ENCODE data around the gene GNLY. TPM values are rescaled to one million over a fixed set of nuclear protein-coding genes. Genes with fewer than 3 reads are reported as not detected.

The GNLY gene
- total and polyA plus RNA-seq, 9 donors, result 0.46 to 10.8 (median 1.1) TPM

DNA sequence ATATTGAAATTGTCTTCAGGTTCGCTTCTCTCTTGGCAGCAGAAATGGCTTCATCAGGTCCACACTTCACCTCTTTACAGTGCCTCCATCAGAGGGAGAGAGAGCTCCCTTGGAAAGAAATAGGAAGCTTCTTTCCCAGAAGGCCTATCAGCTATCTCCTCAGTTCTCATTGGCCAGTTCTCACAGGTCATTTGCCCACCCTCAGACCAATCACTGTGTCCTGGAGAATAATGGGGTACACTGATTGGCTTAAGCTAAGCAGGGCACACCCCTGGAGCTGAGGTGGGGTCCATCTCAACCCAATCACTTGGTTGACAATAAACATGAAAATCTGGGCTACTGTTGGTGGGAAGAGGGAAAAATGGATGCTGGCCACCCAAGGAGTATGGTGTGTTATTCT lies 5.2 kb downstream of the GNLY start:
- Histone ChIP-seq H3K9me3 (no peaks in the 10 kb centered on the region), H3K36me3 (no peaks in the 10 kb centered on the region), H3K4me3 (no peak overlapping the region), H3K27ac (no peak overlapping the region), H3K27me3 (no peaks in the 10 kb centered on the region), H3K4me1 (ENCODE audit: insufficient read depth) (no peaks in the 10 kb centered on the region)
- TF ChIP-seq EP300 (IDR thresholded peaks at IDR 0.05), result no peak
- no peak for TF ChIP-seq POLR2A (IDR thresholded peaks at IDR 0.05)
- TF ChIP-seq, protein P1, sequence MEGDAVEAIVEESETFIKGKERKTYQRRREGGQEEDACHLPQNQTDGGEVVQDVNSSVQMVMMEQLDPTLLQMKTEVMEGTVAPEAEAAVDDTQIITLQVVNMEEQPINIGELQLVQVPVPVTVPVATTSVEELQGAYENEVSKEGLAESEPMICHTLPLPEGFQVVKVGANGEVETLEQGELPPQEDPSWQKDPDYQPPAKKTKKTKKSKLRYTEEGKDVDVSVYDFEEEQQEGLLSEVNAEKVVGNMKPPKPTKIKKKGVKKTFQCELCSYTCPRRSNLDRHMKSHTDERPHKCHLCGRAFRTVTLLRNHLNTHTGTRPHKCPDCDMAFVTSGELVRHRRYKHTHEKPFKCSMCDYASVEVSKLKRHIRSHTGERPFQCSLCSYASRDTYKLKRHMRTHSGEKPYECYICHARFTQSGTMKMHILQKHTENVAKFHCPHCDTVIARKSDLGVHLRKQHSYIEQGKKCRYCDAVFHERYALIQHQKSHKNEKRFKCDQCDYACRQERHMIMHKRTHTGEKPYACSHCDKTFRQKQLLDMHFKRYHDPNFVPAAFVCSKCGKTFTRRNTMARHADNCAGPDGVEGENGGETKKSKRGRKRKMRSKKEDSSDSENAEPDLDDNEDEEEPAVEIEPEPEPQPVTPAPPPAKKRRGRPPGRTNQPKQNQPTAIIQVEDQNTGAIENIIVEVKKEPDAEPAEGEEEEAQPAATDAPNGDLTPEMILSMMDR (IDR thresholded peaks at IDR 0.05), result no peak
- peak in 1 of 5 donors; percentile 1 for DNase-seq
- WGBS, 3 donors, result 92 to 98% (median 97%) methylated on average over 1 of the region's 1 CpG
- intact Hi-C loops (cut with DNase I), result no loop called here

DNA sequence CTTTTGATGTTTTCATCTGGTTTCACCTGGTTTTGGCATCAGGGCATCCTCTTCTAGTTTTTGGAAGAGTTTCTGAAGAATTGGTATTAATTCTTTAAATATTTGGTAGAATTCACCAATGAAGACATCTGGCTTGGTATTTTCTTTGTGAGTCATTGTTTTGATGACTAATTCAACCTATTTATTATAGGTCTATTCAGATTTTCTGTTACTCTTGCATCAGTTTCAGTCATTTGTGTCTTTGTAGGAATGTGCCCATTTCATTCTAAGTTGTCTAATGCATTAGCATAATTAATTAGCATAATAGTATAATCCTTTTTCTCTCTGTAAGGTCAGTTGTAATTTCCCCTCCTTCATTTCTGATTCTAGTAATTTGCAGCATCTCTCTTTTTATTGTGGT lies 8.0 kb downstream of the GNLY start:
- TF ChIP-seq EP300 (IDR thresholded peaks at IDR 0.05), result no peak
- TF ChIP-seq, protein P1 (IDR thresholded peaks at IDR 0.05), result no peak
- TF ChIP-seq POLR2A (IDR thresholded peaks at IDR 0.05), result no peak
- no peak for DNase-seq
- Histone ChIP-seq H3K36me3 (no peaks in the 10 kb centered on the region), H3K27me3 (no peaks in the 10 kb centered on the region), H3K27ac (no peak overlapping the region), H3K9me3 (no peaks in the 10 kb centered on the region), H3K4me1 (ENCODE audit: insufficient read depth) (no peaks in the 10 kb centered on the region), H3K4me3 (no peak overlapping the region)
- intact Hi-C loops (cut with DNase I), result no loop called here

GRCh38 chr2:85702800-85703199 lies 8.6 kb downstream of the GNLY start:
- peaks cover 2% of the 10 kb centered on the region for H3K4me1 ChIP-seq (ENCODE audit: insufficient read depth)
- no peak for TF ChIP-seq POLR2A (IDR thresholded peaks at IDR 0.05)
- TF ChIP-seq, protein P1 (IDR thresholded peaks at IDR 0.05), result no peak
- no peak for TF ChIP-seq EP300 (IDR thresholded peaks at IDR 0.05)
- H3K9me3 ChIP-seq, result no peaks in the 10 kb centered on the region
- no peak for DNase-seq
- no peak overlapping the region for H3K27ac ChIP-seq
- H3K27me3 ChIP-seq, result no peaks in the 10 kb centered on the region
- intact Hi-C loops (cut with DNase I), result no loop called here
- H3K4me3 ChIP-seq, result no peak overlapping the region
- no peaks in the 10 kb centered on the region for H3K36me3 ChIP-seq
- 78 to 81% (median 79%) methylated on average over 4 of the region's 4 CpGs for WGBS, 3 donors

GRCh38 chr2:85703329-85703728 lies 9.2 kb downstream of the GNLY start:
- Histone ChIP-seq H3K27ac (no peak overlapping the region), H3K36me3 (no peaks in the 10 kb centered on the region), H3K9me3 (no peaks in the 10 kb centered on the region), H3K4me1 (ENCODE audit: insufficient read depth) (peaks cover 2% of the 10 kb centered on the region), H3K4me3 (no peak overlapping the region), H3K27me3 (no peaks in the 10 kb centered on the region)
- DNase-seq, result no peak
- intact Hi-C loops (cut with DNase I), result no loop called here
- TF ChIP-seq POLR2A (IDR thresholded peaks at IDR 0.05) (no peak), EP300 (IDR thresholded peaks at IDR 0.05) (no peak)
- TF ChIP-seq, protein P1 (IDR thresholded peaks at IDR 0.05), result no peak

DNA sequence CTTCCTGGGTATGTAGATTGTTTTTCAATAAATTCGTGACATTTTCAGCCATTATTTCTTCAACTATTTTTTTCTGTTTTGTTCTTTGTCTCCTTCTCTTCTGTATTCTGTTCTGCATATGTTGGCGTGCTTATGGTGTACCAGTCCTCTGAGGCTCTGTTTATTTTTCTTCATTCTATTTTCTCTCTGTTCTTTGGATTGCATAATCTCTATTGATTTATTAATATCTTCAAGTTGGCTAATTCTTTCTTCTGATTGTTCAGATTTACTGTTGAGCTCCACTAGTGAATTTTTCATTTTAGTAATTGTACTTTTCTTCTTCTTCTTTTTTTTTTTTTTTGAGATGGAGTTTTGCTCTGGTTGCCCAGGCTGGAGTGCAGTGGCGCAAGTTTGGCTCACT lies 9.9 kb downstream of the GNLY start:
- Histone ChIP-seq H3K27ac (no peak overlapping the region), H3K9me3 (no peaks in the 10 kb centered on the region), H3K27me3 (no peaks in the 10 kb centered on the region), H3K4me1 (ENCODE audit: insufficient read depth) (peaks cover 2% of the 10 kb centered on the region), H3K36me3 (no peaks in the 10 kb centered on the region), H3K4me3 (no peak overlapping the region)
- intact Hi-C loops (cut with DNase I), result no loop called here
- whole genome bisulfite sequencing, 3 donors, result 89 to 97% (median 93%) methylated on average over 3 of the region's 3 CpGs
- DNase-seq, result no peak
- no peak for TF ChIP-seq EP300 (IDR thresholded peaks at IDR 0.05)
- no peak for TF ChIP-seq POLR2A (IDR thresholded peaks at IDR 0.05)
- TF ChIP-seq, protein P1 (IDR thresholded peaks at IDR 0.05), result no peak
